Osteocyte (in vitro differentiated cells): Measurements from ENCODE around the gene PTTG1IP. TPM values are rescaled to one million over a fixed set of nuclear protein-coding genes. Genes with fewer than 3 reads are reported as not detected.

Source experiments
- DNase-seq: peaks from one replicate; pipeline ENCODE4 v3.0.0; 2021; ENCODE audit warnings: mixed read lengths; ENCODE audit not compliant: unreplicated experiment; ENCODE audit errors: extremely low spot score
- H3K27ac Mint-ChIP-seq: one replicate; pipeline ENCODE4 v1.8.0; 2021; ENCODE audit warnings: mild to moderate bottlenecking, mixed read lengths; ENCODE audit not compliant: unreplicated experiment
- H3K27me3 Mint-ChIP-seq: one replicate; pipeline ENCODE4 v1.8.0; 2021; ENCODE audit warnings: mixed read lengths; ENCODE audit not compliant: unreplicated experiment
- H3K36me3 Mint-ChIP-seq: one replicate; pipeline ENCODE4 v1.8.0; 2021; ENCODE audit warnings: mixed read lengths; ENCODE audit not compliant: unreplicated experiment
- H3K4me1 Mint-ChIP-seq: one replicate; pipeline ENCODE4 v1.8.0; 2021; ENCODE audit warnings: mixed read lengths; ENCODE audit not compliant: unreplicated experiment
- H3K4me3 Mint-ChIP-seq: one replicate; pipeline ENCODE4 v1.8.0; 2021; ENCODE audit warnings: mild to moderate bottlenecking, moderate library complexity, mixed read lengths; ENCODE audit not compliant: unreplicated experiment
- H3K9me3 Mint-ChIP-seq: one replicate; pipeline ENCODE4 v1.8.0; 2021; ENCODE audit warnings: mixed read lengths; ENCODE audit not compliant: unreplicated experiment
- CTCF ChIP-seq: fragments of 200-600 bp; sonication (generic); IDR thresholded peaks from 2 replicates; pipeline ENCODE4 v1.5.0; 2021; ENCODE audit warnings: antibody characterized with exemption, mild to moderate bottlenecking, moderate library complexity
- total RNA-seq: library from RNA; stranded (reverse); gene quantifications from 2 replicates; pipeline ENCODE4 v1.2.1, GENCODE V29; 2021

The PTTG1IP gene
- total RNA-seq, 1 donor from 2014 or later, result 318 TPM

GRCh38 chr21:44870748-44871495, 2.6 kb downstream of the PTTG1IP start:
- H3K27me3 Mint-ChIP-seq, result no peaks in the 10 kb centered on the region

GRCh38 chr21:44869781-44870747, 3.4 kb downstream of the PTTG1IP start:
- H3K27me3 Mint-ChIP-seq, result no peaks in the 10 kb centered on the region
- H3K4me1 Mint-ChIP-seq, result peaks cover 83% of the 10 kb centered on the region
- no peak for TF ChIP-seq CTCF
- peak overlapping the region; percentile 57 for H3K4me3 Mint-ChIP-seq
- peaks cover 4% of the 10 kb centered on the region for H3K36me3 Mint-ChIP-seq
- peak overlapping the region; percentile 92 for H3K27ac Mint-ChIP-seq
- H3K9me3 Mint-ChIP-seq, result no peaks in the 10 kb centered on the region
- no peak for DNase-seq

More at GRCh38 chr21:44870748-44871495, 2.6 kb downstream of the PTTG1IP start:
- peaks cover 82% of the 10 kb centered on the region for H3K4me1 Mint-ChIP-seq
- peak overlapping the region; percentile 92 for H3K27ac Mint-ChIP-seq
- DNase-seq, result no peak
- H3K4me3 Mint-ChIP-seq, result peak overlapping the region; percentile 93
- TF ChIP-seq CTCF, result no peak
- peaks cover 2% of the 10 kb centered on the region for H3K36me3 Mint-ChIP-seq
- H3K9me3 Mint-ChIP-seq, result no peaks in the 10 kb centered on the region

GRCh38 chr21:44868707-44869106, 4.8 kb downstream of the PTTG1IP start:
- no peaks in the 10 kb centered on the region for H3K9me3 Mint-ChIP-seq
- TF ChIP-seq CTCF, result no peak
- H3K4me1 Mint-ChIP-seq, result peaks cover 75% of the 10 kb centered on the region
- H3K27ac Mint-ChIP-seq, result peak overlapping the region; percentile 88
- no peak overlapping the region for H3K4me3 Mint-ChIP-seq
- no peaks in the 10 kb centered on the region for H3K27me3 Mint-ChIP-seq
- H3K36me3 Mint-ChIP-seq, result peaks cover 11% of the 10 kb centered on the region
- DNase-seq, result no peak

GRCh38 chr21:44867999-44868700, 5.3 kb downstream of the PTTG1IP start:
- DNase-seq, result no peak
- Mint-ChIP-seq H3K4me3 (no peak overlapping the region), H3K4me1 (peaks cover 75% of the 10 kb centered on the region), H3K27me3 (no peaks in the 10 kb centered on the region), H3K27ac (peak overlapping the region; percentile 88), H3K36me3 (peaks cover 15% of the 10 kb centered on the region), H3K9me3 (no peaks in the 10 kb centered on the region)
- TF ChIP-seq CTCF, result no peak
